Stimulated activated CD8-positive, alpha-beta memory T cell treated with anti-CD3 and anti-CD28 coated beads, Interleukin-2, amount 100 ng/mL, for 1 hour (primary cell): ENCODE results near the gene TRNT1.

Experiments used
- DNase-seq, 2 donors: peaks; one replicate each; pipeline ENCODE4 v3.0.0-alpha.2; 2020; ENCODE audit warnings: low read depth in 2 of 2

Gene TRNT1

GRCh38 chr3:3126477-3127431 is at the start of gene TRNT1:
TSS of gene TRNT1 (plus strand) at chr3:3126940. CDS start at chr3:3129041, 2,101 bp downstream.
- DNase-seq = peak; percentile 93 to 95

- DNase-seq = no peak
Observed at GRCh38 chr3:3080309-3080708, 46.4 kb upstream of the TRNT1 start.

DNA sequence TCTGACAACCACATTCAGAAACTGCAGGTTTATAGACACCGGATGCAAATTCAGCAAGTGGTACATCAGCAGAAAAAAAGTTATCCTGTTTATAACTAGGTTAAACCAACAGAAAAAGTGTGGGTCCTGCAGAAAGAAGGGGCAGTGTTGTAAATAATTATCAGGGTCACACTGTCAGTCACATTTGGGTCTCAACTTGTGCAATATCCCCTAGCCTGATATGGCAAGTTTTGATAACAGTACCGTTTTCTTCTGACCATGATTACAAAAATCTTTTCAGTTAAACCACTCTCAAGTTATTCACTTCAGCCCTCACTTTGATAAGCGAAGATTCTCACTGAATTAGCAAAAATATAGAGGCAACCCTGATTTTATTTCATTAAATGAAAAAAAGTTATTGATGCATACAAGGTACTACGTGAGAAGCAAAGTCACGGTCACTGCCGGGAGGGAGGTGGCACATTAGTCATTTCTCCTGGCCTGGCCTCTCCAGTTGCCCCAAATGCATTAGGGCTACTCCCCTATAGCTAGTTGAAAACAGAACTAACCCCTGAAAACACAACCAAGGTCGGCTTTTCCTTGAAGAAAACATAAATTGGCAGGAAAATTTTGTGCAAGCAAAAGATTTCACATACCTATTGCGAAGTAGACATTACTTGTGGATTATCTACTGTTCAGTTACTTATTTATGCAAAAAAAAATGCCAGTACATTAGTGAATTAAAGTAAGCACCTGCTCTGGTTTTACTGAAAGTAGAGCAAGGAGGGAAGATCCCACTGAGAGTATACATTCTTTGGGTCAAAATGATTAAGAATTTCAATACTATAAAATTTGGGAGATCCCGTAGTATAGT is 45.1 kb upstream of the TRNT1 start:
- no peak for DNase-seq

DNA sequence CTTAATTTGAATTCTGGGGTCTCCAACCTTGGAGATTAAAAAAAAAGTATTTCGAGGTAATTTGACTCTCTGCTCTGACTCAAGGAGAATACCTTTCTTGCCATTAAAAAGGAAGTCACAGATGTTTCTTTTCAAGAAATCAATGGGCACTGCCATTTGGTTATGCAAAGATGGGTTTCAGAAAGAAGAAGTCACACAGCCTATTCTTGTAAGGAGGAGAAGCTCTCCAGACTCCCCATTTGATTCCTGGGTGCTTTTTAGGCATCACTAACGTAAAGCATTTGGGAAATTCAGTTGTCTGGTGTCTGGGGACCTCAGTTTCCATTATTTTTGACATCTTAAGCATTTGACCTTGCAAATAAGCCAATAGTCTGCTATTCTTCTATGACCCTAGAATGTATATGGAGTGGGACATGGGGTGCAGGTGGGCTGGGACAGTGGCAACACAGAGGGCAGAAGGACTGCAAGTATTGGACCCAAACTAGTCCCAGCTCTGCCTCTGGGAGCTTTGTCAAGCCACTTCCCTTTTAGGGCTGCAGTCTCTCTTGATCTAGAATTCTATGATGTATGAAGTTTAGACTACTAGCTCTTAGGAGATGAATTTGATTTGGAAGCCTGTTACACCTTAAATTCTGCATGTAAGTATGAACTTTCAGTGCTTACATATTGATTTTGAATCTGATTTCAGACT is 44.4 kb upstream of the TRNT1 start:
- no peak for DNase-seq

DNA sequence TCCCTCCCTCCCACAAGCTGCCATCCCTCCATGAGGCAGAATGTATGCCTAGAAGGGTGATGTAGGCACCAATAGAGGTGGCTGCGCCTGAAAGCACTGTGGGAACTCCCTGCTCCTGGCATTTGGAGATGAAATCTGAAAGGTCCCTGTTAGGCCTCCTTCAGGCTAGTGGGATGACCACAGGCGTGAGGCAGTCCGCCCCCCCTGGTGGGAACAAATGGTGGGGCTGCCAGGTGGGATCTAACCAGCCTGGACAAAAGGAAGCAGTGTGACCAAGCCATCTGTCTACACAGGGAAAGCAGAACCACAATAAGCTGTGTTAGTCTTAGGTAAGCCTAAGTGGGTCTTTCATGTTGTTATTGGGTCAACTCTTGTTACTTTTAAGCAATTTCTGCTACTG is 41.9 kb upstream of the TRNT1 start:
- DNase-seq = no peak

- DNase-seq = no peak
Observed at GRCh38 chr3:3085782-3086181, 41.0 kb upstream of the TRNT1 start.

GRCh38 chr3:3086239-3086638 is 40.5 kb upstream of the TRNT1 start:
- no peak for DNase-seq

DNA sequence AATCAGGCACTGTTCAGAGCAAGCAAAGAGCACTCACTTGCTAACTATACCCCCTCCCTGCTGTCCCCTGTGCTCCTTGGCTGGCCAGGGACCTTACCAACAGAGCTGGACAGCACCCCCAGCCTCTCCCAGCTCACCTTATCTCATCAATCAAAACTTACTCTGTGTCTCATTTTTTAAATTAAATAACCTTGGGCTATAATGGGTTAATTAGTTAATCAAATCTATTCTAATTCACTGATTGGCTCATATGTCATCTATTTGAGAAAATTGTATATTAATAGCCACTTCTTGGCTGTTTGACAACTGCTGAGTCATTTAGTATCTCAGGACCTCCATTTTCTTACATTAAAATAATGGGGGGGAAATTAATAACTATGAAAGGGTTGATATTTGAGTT is 39.5 kb upstream of the TRNT1 start:
- DNase-seq = no peak

- no peak for DNase-seq
Observed at GRCh38 chr3:3087716-3088465, 38.8 kb upstream of the TRNT1 start.

DNA sequence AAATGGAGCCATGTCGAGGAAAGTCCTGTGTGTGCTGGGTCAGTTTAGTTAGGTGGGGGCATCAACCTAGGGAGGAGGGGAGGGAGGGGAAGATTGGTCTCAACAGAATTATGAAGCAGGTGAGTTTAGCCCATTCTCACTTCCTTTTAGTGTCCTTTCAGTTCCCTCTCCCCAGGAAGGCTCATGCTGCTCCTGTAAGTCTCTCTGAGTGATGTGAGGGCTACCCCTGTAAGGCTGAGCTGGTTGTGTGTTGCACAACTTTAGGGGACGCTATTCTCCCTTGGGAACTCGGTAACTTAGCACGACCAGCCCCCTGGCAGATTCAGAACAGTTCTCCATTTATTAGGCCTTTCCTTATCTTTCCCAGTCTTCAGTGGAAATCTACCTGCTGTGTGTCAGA is 37.7 kb upstream of the TRNT1 start:
- no peak for DNase-seq

DNA sequence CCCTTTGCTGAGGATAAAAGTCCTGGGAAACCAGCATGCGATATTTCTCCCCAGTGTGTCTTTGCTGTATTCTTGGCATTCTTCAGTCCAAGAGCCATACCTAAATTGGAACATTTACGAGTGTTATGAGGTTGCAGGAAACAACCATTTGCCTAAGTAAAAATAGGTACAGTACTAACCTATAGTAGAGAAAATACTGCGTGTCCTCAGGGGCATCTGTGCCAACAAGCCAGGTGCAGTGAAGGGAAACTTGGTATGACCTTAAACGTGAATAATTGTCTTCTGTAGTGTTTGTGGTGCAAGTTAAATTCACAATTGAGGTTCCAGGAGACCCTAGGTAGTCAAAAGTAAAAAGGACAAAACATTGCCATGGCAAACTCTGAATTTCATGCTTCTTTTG is 28.8 kb upstream of the TRNT1 start:
- no peak for DNase-seq

DNA sequence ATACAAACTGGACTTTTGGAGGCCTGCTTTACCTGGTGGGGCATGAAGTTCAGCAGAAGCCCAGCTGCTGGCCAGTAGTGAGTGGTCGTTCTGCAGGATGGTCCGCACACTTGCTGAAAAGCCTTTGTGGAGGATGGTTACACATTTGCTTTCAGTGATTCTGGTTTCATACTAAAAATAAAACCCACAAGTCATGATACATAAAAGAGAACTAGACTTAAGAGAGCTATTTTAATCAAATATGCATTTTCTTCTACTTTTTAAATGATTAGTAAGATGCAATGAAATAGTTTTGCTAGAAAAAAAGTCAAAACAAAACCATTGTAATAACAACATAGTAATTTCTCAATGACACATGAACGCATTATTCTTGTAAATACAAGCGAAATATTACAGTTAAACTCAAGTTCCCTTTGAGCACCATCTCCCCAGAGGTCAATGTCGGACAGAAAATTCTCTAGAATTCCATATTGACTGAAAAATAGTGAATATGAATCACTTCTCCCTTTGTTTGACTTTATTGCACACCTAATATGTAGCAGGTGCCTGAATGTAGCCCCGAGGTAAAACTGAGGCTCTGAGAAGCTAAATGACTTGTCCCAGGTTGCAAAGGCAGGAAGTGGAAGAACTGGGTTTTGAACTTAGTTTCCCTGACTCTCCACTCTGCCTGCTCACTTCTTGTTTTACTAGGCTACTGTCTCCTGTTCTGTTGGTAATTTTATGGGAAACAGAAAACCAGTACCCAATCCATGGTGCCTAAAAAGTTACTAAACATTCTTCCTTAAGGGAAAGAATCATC is 24.9 kb upstream of the TRNT1 start:
- no peak for DNase-seq

GRCh38 chr3:3102751-3103150 is 24.0 kb upstream of the TRNT1 start:
- DNase-seq = no peak

- no peak for DNase-seq
Observed at GRCh38 chr3:3105246-3105645, 21.5 kb upstream of the TRNT1 start.

DNA sequence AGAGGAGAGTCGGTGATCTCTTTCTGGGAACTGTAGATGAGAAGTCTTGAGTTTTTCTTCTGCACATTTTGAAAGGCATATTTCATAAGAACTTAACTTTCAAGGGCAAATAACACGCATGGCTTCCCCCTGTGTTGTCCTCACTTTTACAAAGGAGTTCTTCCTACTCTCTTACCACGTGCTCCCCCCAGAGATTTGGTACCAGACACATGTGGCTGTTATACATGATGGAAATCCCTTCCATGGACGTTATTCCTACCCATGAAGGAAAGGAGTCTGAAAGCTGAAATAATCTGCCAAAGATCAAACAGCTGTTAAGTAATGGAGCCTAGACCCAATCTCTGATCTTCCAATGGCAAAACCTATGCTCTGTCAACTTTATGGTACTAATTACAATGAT is 20.9 kb upstream of the TRNT1 start:
- no peak for DNase-seq

GRCh38 chr3:3107181-3107580 is 19.6 kb upstream of the TRNT1 start:
- DNase-seq = no peak

GRCh38 chr3:3107858-3108257 is 18.9 kb upstream of the TRNT1 start:
- no peak for DNase-seq

- DNase-seq = no peak
Observed at GRCh38 chr3:3109407-3110298, 17.1 kb upstream of the TRNT1 start.

DNA sequence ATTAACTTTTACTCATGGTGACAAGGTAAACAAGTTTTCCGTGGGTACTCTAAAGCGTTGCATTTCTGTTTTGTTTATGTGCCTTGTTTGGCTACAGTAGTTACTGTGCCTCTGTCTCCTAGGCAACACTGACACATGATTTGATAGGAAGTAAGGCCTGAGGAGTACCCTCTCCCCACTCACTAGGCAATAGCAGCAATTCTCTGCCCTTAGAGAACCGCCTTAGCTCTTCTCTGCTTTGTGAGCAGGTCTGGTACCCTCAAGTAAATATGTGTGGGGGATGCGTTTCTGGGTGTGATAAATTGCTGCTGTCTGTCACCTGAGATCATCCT is 16.5 kb upstream of the TRNT1 start, which contains the start of gene IL5RA:
Gene IL5RA (minus strand): TSS at position 76 of the 332 bp plus-strand sequence. CDS start 5,390 bp downstream, outside the sequence.
- DNase-seq = no peak
